Measurements from ENCODE around the gene CHEK1. TPM values are rescaled to one million over a fixed set of nuclear protein-coding genes. Genes with fewer than 3 reads are reported as not detected.

The CHEK1 gene
- total RNA-seq, 1 donor from 2014 or later: 7.9 TPM

DNA sequence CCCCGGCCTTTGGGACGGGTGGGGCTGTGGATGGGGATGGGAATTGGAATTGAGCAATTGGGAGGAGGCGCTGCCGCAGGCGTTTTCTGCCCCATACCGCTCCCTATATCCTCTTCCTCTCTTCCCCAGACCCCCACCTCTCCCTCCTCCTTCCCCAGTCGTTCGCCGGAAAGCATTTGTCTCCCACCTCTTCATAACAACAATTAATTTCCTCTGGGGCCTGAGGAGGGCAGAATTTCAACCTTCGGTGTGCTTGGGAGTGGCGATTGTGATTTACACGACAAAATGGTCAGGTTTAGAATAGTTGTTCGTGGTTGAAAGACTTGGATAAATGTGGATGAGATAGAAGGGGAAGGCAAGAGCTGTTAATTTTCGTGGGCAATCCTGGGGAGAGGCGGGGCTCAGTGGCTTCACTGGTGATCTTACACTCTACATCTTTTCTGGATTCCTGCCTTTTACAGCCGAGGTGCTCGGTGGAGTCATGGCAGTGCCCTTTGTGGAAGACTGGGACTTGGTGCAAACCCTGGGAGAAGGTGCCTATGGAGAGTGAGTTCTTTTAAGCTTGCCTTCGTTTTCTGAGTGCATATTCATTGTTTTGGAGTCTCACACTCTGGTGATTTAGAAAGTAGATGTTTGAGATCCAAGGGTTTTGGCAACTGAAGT is 1.5 kb downstream of the CHEK1 start:
- DNase-seq (ENCODE audit: low read depth in 2 of 2): peak; percentile 38 to 72

DNA sequence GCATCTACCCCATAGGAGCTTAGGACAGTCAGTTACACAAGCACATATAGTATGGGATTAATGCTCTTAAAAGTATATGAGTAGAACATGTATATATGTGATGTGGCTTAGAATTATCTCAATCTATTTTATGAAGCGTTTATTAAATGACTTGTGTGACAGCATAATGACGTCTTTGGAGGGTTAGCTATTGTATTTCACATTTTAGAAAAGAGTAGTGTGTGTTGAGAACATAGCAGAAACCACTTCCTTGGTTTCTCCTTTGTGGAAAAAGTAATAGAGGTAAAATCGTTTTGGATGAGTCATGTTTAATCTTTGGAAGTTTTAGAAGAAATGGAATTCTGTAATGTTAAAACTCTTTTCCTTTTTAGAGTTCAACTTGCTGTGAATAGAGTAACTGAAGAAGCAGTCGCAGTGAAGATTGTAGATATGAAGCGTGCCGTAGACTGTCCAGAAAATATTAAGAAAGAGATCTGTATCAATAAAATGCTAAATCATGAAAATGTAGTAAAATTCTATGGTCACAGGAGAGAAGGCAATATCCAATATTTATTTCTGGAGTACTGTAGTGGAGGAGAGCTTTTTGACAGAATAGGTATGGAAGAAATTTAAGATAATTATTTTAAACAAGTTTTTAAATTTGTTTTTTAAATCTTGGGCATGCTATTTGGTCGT is 2.4 kb downstream of the CHEK1 start:
- DNase-seq (ENCODE audit: low read depth in 2 of 2): peak in 1 of 2 donors; percentile 34

DNA sequence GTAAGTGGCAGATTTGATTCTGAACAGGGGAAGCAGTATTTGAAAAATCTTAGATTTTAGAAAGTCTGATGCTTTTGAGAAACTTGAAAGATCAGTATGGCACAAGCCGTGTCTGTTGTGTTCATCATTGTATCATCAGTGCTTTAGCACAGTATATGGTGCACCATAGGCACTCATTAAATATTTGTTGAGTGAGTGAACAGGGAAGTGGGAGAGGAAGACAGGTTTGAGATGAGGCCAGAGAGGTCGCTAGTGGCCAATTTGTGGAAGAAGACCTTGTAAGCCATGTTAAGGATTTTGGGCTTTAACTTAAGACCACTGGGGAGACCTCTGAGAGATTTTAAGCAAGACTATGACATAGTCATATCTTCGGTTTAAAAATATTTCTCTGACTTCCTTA is 12.9 kb downstream of the CHEK1 start:
- no peak for DNase-seq (ENCODE audit: low read depth in 2 of 2)

DNA sequence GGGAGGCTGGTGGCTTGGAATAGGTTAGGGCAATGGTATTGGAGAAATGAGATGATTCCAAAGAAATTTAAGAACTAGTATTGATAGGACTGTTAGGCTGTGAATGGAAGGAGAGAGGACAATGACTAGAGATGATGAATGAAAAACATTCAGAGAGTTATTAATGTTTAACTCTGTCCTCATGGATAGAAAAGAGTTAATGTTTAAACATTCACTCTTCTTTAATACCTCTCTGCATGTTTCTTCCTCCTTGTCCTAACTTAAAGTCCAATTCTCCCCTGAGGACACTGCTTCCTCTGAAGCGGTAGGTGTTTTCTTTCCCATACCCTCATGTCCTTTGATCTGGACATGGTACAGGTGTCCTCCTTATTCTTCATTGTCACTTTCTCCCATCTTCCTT is 13.4 kb downstream of the CHEK1 start:
- DNase-seq (ENCODE audit: low read depth in 2 of 2): no peak

DNA sequence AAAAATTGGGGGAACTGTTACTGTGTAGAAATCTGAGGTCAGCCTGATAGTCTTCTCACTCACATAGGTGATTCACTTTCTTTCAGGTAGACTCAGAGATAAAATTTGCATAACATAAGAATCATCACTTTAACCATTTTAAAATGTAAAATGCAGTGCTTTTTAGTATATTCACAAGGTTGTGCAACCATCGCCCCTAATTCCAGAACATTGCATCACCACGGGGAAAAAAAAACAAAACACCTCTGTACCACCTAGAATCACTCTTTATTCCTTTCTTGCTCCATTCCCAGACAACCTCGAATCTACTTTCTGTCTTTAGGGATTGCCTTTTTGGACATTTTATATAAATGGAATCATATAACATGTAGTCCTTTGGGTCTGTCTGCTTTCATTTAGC is 20.9 kb downstream of the CHEK1 start:
- no peak for DNase-seq (ENCODE audit: low read depth in 2 of 2)

DNA sequence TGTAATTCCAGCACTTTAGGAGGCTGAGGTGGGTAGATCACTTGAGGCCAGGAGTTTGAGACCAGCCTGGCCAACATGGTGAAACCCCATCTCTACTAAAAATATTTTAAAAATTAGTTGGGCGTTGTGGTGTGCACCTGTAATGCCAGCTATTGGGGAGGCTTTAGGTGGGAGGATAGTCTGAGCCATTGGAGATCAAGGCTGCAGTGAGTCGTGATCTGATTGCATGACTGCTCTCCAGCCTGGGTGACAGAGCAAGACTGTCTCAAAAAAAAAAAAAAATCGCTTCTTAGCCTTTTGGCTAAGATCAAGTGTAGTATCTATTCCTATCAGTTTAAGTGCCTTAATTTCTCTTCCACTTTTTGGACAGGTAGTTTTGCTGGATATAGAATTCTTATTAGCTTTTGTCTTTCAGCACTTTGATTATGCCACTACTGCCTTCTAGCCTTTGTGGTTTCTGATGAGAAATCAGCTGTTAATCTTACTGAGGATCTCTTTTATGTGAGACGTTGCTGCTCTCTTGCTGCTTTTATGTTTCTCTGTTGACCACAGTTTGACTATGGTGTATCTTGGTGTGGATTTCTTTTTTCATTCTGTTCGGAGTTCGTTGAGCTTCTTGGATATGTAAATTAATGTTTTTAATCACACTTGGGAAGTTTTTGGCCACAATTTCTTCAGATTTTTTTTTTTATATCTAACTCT is 24.7 kb downstream of the CHEK1 start:
- DNase-seq (ENCODE audit: low read depth in 2 of 2): no peak

DNA sequence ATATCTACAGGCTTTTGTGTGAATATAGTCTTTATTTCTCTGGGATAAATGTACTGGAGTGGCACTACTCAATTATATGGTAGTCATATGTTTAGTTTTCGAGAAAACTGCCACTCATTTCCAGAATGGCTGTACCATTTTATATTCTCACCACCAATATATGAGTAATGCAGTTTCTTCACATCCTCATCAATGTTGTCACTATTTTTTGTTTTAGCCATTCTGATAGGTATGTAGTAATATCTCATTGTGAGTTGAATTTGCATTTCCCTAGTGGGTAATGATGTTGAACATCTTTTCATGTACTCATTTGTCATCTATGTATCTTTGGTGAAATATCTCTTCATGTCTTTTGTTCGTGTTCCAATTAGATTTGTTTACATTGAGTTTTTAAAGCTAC is 37.7 kb downstream of the CHEK1 start:
- no peak for DNase-seq (ENCODE audit: low read depth in 2 of 2)

DNA sequence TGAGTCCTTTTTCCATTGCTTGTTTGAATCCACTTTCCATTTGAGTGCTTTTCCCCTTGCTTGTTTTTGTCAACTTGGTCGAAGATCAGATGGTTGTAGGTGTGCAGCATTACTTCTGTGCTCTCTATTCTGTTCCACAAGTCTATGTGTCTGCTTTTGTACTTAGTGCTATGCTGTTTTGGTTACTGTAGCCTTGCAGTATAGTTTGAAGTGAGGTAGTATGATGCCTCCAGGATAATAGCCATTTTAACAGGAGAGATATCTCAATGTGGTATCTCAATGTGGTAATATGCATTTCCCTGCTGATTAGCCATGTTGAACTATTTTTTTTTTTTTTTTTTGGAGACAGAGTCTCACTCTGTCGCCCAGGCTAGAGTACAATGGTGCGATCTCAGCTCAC is 38.9 kb downstream of the CHEK1 start:
- DNase-seq (ENCODE audit: low read depth in 2 of 2): no peak

DNA sequence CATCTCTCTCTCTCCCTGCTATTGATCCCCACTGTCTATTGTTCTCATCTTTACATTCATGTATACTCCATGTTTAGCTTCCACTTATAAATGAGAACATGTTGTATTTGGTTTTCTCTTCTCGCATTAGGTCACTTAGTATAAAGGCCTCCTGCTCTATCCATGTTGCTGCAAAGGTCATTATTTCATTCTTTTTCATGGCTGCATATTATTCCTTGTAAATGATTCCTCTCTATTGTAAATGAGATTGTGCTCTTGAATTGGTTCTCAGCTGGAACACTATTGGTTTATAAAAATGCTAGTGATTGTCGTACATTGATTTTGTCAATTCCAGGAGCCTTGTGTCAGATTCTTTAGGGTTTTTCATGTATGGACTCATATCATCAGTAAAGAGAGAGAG is 42.2 kb downstream of the CHEK1 start:
- DNase-seq (ENCODE audit: low read depth in 2 of 2): no peak

DNA sequence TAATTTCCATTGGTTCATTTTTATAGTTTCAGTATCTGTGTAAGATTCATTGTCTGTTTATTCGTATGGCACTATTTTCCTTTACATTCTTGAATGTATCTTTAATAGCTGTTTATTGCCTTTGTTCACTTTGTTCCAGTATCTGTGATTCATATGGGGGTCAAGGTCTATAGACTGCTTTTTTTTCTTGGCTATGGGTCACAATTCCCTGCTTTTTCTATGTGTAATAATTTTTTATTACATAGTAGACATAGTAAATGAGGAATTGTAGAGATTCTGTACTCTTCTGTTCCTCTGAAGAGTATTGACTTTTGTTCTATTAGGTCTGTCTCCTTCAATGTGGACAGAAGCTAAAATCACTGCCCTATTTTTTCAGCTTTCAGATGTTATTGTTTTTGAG is 45.2 kb downstream of the CHEK1 start:
- peak in 1 of 2 donors; percentile 6 for DNase-seq (ENCODE audit: low read depth in 2 of 2)

DNA sequence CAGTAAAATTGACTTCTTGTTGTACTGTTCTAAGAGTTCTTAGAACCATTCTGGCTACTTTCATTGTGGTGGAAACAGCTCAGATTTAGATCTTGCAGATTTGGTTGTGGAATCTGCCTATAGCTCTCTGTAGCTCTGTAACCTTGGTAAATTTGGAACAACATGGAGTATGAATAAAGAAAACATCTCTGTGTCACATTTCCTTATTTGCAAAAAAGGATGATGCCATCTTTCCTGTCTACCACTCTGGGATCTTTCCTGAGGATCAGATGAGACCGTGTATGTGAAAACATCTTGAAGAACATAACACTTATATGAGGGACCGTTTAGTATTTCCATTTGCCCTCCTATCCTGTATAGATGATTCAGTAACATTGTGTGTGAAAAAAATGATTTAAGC is 46.6 kb downstream of the CHEK1 start:
- peak; percentile 18 to 88 for DNase-seq (ENCODE audit: low read depth in 2 of 2)

DNA sequence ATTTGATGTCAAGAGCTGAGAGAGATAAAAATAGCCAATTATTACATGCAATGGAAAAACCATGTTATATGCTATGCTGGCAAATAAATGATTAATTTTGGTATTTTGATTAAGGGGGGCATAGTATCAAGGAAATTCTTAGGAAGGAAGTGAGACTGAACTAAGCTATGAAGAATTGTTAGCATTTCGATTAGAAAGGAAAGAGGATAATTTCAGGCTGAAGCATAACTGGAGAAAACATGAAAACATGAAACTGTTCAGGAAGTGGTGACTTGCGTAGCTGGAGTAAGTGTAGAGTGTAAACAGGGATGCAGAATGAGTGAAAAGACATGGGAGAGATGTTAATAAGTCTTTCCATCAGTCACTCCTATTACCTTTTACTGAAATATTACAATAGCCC is 49.2 kb downstream of the CHEK1 start:
- peak; percentile 14 to 78 for DNase-seq (ENCODE audit: low read depth in 2 of 2)

DNA sequence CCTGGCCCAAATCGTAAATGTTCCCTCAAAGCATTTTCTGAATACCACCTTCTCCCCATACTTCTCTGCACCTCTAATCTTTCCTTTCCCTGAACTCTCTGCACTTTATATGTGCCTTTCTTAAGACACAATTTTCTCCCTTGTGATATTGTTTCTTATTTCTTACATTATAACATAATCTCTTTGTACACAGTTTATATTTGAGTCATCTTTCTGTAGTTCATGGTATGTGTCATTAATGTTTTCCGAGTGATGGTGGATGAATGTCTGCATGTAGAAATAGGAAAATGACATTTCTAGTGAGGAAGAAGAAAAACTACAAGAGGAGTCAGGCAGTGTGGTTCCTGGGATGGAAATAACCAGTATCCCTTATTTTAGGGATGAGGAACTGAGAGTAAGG is 50.2 kb downstream of the CHEK1 start:
- no peak for DNase-seq (ENCODE audit: low read depth in 2 of 2)

DNA sequence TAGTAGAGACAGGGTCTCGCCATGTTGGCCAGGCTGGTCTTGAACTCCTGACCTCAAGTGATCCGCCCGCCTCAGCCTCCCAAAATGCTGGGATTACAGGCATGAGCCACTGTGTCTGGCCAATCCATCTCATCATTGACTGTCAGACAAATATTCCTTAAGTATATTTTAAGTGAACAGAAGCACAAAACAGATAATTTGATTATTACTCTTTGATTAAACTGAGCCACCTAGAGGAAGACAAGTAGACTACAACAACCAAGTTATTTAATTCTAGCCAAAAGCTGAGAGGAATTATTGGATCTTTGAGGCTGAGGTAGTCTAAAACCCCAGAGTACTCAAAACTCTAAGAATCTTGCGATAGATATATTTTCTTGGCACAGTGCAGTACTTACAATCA is 54.4 kb downstream of the CHEK1 start:
- peak; percentile 16 to 19 for DNase-seq (ENCODE audit: low read depth in 2 of 2)

DNA sequence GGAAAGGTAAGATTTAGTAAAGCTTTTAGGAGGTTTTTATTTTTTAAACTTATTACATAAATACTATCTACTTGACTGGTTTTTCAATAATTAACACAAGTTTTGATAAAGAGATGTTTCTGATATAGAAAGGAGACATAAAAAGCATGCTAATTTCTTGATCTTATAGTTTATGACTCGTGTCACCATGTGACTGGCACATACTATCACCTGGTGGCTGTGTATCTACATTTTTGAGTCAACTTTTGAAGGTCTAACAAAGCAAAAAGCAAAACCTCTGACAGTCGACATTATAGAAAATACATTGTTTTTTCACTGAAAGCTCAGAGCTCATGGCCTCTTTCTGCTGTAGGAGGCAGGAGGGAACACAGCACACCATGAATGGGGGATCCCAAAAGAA is 54.9 kb downstream of the CHEK1 start:
- DNase-seq (ENCODE audit: low read depth in 2 of 2): no peak

DNA sequence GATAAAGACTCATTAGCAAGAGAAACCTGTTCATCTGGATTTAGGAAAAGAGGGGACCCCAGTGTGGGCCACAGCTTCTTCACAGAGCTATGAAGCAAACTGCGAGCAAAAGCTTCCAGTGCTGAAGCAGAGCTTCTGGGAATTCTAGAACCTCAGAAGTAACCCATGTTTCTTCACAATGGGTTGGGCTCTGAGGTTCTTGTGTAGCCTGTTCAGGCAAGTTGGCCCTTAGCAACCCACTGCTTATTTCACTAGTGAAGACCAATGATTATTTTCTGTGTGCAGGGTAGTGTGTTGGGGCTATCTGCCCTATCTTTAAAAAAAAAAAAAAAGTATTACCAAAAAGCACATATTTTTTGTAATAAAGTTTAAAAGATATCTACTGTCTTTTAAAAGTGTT is 55.8 kb downstream of the CHEK1 start, which contains the start of gene ACRV1:
ACRV1 (minus strand) TSS at position 101 of the 400 bp plus-strand sequence; CDS start at position 34, 67 bp downstream.
- no peak for DNase-seq (ENCODE audit: low read depth in 2 of 2)

DNA sequence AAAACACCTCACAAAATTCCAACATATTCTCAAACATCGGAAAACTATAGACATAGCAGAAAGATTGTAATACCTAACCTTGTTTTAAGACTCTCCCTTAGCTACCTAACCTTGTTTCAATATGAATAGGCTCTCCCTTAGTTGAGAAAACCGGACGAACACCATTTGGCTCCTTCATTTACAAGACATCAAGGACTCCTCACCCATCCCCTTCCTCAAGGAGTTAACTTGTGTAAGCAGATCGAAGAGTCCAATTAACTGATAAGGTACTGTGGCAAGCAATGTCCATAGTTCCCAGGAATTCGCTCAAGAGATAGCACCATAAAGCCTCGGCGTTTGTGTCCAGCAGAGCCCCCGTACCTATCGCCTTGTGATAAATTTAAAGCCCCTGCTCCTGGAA is 60.3 kb downstream of the CHEK1 start:
- DNase-seq (ENCODE audit: low read depth in 2 of 2): no peak

DNA sequence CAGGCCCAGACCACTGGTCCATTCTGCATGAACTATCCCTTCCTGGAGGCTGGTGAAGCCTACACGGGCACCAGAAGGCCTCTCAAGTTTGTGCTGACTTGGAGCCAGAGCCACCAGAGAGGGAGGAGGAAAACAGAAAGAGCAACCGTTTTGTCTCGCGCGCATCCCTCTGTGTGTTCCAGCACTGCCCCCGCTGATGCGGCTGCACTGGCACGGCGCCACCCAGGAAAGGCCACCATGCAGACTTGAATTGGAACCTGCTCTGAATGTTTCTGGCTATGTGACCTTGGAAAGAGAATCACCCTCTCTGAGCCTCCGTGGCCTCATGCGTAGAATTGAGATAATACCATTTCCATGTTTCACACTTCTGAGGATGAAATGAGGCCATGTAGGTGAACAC is 63.1 kb downstream of the CHEK1 start:
- no peak for DNase-seq (ENCODE audit: low read depth in 2 of 2)

DNA sequence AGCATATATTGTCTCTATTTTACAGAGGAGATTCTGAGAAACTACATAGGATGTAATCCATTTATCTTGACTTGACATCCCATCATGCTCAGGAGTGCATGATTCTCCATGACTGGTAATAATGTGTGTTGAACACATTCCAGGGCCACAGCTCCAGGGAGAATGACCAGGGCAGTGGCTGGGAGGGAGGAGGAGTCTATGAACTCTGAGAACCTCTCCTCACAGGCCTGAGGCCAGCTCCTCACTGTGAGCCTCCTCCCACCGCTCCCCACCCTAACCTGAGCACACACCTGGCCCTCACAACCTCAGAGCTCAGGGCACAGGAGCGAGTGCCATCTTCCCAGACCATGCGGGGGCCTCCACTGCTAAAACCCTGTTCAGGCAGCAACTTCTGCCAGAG is 63.7 kb downstream of the CHEK1 start:
- DNase-seq (ENCODE audit: low read depth in 2 of 2): no peak

DNA sequence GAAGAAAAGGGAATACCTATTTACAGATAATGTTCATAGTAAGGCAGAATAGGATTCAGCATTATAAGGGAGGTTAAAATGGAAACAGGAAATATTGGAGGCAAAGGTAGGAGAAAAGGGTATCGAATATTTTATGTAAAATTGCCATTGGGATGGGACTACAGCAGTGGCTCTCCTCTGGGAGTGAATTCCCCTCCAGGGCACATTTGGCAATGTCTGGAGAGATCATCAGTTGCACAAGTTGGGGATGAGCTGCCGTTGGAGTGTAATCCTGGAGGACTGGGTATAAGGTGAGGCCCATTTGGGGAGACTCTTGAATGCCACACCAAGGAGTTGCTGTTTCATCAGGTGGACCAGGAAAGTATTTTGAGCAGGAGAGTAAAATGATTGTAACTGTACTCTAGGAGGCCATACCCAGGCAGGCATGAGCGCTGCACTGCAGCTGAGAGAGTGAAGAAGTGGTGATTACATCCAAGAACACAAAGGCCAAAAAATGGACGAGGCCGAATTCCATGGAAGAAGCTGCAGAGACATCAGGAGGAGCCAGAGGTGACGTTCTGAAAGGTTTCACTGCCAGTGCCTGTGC is 64.4 kb downstream of the CHEK1 start:
- no peak for DNase-seq (ENCODE audit: low read depth in 2 of 2)

DNA sequence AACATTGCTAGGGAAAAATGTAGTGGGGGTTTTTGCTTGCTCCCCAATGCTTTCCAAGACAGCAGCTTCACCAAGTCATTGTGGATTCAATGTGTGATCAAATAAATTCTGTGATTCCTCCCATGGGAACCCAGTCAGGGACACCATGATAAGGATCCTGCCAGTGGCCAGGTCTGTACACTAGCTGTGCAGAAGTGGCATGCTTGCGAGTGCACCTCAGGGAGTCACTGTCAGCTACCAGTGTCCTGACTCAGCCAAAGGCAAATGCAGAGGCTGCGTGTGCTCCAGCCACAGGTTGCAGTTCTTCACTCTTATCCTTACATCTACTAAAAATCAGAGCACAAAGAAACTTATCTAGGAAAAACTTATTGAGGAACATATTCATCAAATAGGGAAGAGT is 65.0 kb downstream of the CHEK1 start:
- DNase-seq (ENCODE audit: low read depth in 2 of 2): no peak

DNA sequence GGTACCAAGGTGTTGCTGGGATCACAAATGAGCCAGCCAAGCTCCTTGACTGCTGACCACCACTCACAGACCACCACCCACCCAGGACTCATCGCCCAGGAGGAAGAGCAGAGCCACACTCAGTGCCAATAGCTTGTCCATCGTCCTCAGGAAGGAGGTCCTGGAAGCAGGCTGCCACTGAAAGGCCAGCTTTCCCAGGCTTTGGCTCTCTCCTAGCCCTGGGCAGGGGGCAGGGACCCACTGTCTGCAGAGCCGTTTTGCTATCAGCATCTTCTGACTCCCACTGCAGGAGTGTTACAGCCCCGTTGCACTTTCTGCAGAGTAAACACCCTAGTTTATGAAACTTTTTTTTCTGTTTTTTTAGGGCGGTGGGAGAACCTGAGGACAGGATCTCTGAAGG is 67.9 kb downstream of the CHEK1 start:
- DNase-seq (ENCODE audit: low read depth in 2 of 2): no peak
